ENCODE measurements around the gene ZER1. TPM values are rescaled to one million over a fixed set of nuclear protein-coding genes. Genes with fewer than 3 reads are reported as not detected.

The ZER1 gene
- polyA plus RNA-seq, 3 donors, result 16.1 to 25.6 (median 18.0) TPM

DNA sequence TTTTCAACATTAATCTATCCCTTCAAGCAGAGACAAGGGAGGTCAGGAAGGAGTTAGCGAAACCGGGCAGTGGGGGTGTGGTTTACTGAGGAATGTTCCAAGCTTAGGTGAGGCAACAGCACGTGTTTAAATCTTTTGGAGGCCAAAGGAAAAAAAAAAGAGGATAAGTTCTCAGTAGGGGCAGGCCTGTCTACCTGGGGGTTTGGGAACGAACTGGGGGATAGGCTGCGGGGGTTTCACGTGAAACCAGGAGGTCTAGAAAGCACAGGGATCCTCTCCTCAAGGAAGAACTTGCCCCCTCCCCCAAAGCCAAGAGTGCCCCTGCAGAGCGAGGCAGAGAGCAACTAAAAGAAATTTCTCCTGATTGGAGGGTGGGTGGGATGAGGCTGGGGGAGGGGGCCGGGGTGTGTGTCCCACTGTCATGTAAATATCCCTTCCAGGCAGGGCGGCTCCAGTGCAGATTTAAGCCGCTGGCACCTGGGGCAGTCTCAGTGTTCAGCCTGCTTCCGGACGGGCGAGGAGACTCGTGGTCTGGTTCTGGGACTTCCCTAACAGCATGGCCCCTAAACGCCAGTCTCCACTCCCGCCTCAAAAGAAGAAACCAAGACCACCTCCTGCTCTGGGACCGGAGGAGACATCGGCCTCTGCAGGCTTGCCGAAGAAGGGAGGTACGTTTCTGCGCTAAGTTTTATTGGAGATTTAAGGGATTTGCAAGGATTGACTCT is 88.2 kb downstream of the ZER1 start:
- peak; percentile 43 to 63 (median 56) for DNase-seq
- Histone ChIP-seq H3K27ac (ENCODE audit: low read depth in 1 of 2, low read length in 2 of 2) (peak overlapping the region; percentile 83 to 97), H3K9me3 (replicated peaks in 1 of 2; ENCODE audit: control insufficient read depth in 1 of 2, insufficient read depth in 1 of 2, low read length in 2 of 2) (peaks cover 0 to 3% of the 10 kb centered on the region in 2 donors), H3K4me1 (ENCODE audit: control insufficient read depth in 1 of 2, insufficient read depth in 2 of 2, low read length in 2 of 2) (peaks cover 48 to 54% of the 10 kb centered on the region in 2 donors), H3K79me2 (ENCODE audit: insufficient read depth, low read length) (peaks cover 63% of the 10 kb centered on the region), H3K27me3 (ENCODE audit: control insufficient read depth in 2 of 2, insufficient read depth in 2 of 2, low read length in 2 of 2) (no peaks in the 10 kb centered on the region), H4K20me1 (ENCODE audit: insufficient read depth, low read length) (peaks cover 8% of the 10 kb centered on the region), H3K9ac (ENCODE audit: insufficient read depth, low read length, poor library complexity, severe bottlenecking) (peak overlapping the region; percentile 83), H3K36me3 (replicated peaks in 1 of 2; ENCODE audit: control insufficient read depth in 1 of 2, insufficient read depth in 2 of 2, low read length in 2 of 2) (no peaks in the 10 kb centered on the region), H3K4me2 (replicated peaks; ENCODE audit: extremely low read depth, low read length, poor library complexity, severe bottlenecking) (peak overlapping the region; percentile 93), H3K4me3 (replicated peaks in 1 of 3; ENCODE audit: low read depth in 2 of 3, low read length in 3 of 3) (peak overlapping the region; percentile 84 to 100 (median 96)), H2AFZ (ENCODE audit: insufficient read depth, low read depth, low read length, poor library complexity, severe bottlenecking) (peak overlapping the region; percentile 91)
- intact Hi-C loops (cut with micrococcal nuclease), result loop anchor here in 1 of 2 donors (2.0 kb wide), 1 partner anchor 27 kb away; the partner anchor contains the start of gene DYNC2I2
- Mint-ChIP-seq H3K27ac (peak overlapping the region; percentile 95 to 98 (median 97)), H3K36me3 (peaks cover 2 to 3% of the 10 kb centered on the region in 2 donors), H3K9me3 (peaks cover 0 to 6% (median 3%) of the 10 kb centered on the region in 7 donors), H3K27me3 (ENCODE audit: low read depth in 3 of 3) (peaks cover 0 to 3% (median 2%) of the 10 kb centered on the region in 3 donors), H3K4me3 (peak overlapping the region; percentile 99 to 100), H3K4me1 (peaks cover 49% of the 10 kb centered on the region)
- 0% methylated on average over 9 of the region's 21 CpGs for WGBS (ENCODE audit: insufficient coverage)
- TF ChIP-seq, protein P1, sequence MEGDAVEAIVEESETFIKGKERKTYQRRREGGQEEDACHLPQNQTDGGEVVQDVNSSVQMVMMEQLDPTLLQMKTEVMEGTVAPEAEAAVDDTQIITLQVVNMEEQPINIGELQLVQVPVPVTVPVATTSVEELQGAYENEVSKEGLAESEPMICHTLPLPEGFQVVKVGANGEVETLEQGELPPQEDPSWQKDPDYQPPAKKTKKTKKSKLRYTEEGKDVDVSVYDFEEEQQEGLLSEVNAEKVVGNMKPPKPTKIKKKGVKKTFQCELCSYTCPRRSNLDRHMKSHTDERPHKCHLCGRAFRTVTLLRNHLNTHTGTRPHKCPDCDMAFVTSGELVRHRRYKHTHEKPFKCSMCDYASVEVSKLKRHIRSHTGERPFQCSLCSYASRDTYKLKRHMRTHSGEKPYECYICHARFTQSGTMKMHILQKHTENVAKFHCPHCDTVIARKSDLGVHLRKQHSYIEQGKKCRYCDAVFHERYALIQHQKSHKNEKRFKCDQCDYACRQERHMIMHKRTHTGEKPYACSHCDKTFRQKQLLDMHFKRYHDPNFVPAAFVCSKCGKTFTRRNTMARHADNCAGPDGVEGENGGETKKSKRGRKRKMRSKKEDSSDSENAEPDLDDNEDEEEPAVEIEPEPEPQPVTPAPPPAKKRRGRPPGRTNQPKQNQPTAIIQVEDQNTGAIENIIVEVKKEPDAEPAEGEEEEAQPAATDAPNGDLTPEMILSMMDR (IDR thresholded peaks at IDR 0.05), result no peak

Small RNA genes within 50 kb of the gene (small RNA-seq; reads per million reads assigned to genes)
- not detected for gene RF00017 (ENCODE audit: insufficient read length, low read depth)
- gene RN7SL560P (ENCODE audit: insufficient read length, low read depth), result not detected

Other genes starting within 250 kb of the ZER1 start
- gene SPTAN1, start 219.3 kb downstream of the ZER1 start, polyA plus RNA-seq, result 10 to 100 TPM in 1 of 3 donors, 1 to 10 TPM in 2; 6.2 to 40.8 (median 8.5) TPM
- 1 to 10 TPM; 1.5 to 2.1 (median 1.9) TPM for gene DYNC2I2, start 115.1 kb downstream of the ZER1 start, polyA plus RNA-seq
- 100 to 1,000 TPM in 2 of 3 donors, 10 to 100 TPM in 1; 56.2 to 124 (median 114) TPM for gene SET, start 82.7 kb downstream of the ZER1 start, polyA plus RNA-seq
- under 1 TPM; 0.11 to 0.49 (median 0.27) TPM for gene PKN3, start 69.4 kb downstream of the ZER1 start, polyA plus RNA-seq
- 10 to 100 TPM; 50.0 to 72.7 (median 68.4) TPM for gene ZDHHC12, start 47.8 kb downstream of the ZER1 start, polyA plus RNA-seq
- 10 to 100 TPM in 2 of 3 donors, 1 to 10 TPM in 1; 9.9 to 16.8 (median 13.8) TPM for gene TBC1D13, start 15.3 kb upstream of the ZER1 start, polyA plus RNA-seq
- gene ENDOG, start 46.6 kb upstream of the ZER1 start, polyA plus RNA-seq, result 10 to 100 TPM in 2 of 3 donors, 1 to 10 TPM in 1; 7.2 to 24.6 (median 13.0) TPM
- 10 to 100 TPM; 25.7 to 29.9 (median 29.3) TPM for gene SPOUT1, start 57.9 kb upstream of the ZER1 start, polyA plus RNA-seq
- 1 to 10 TPM; 2.4 to 4.5 (median 3.6) TPM for gene KYAT1, start 110.0 kb upstream of the ZER1 start, polyA plus RNA-seq
- 10 to 100 TPM in 2 of 3 donors, 1 to 10 TPM in 1; 7.8 to 10.8 (median 10.3) TPM for gene LRRC8A, start 110.2 kb upstream of the ZER1 start, polyA plus RNA-seq
- under 1 TPM in 1 of 3 donors, not detected in 2; 0.29 TPM for gene PHYHD1, start 149.1 kb upstream of the ZER1 start, polyA plus RNA-seq
- 1 to 10 TPM in 2 of 3 donors, under 1 TPM in 1; 0.76 to 8.5 (median 7.0) TPM for gene DOLK, start 175.7 kb upstream of the ZER1 start, polyA plus RNA-seq
- gene NUP188, start 175.8 kb upstream of the ZER1 start, polyA plus RNA-seq, result 10 to 100 TPM; 10.5 to 28.2 (median 17.2) TPM

Data from CD14-positive monocyte (primary cell).